ENCODE results near the gene CBL.
A peak's percentile ranks its signal among the peaks of the same experiment; 100 is the strongest.

CBL gene

GRCh38 chr11:119329320-119329719 lies 123.2 kb downstream of the CBL start:
- Histone ChIP-seq H2AFZ (ENCODE audit: low read depth, low read length) (no peak overlapping the region), H3K27me3 (ENCODE audit: insufficient read depth, low read length, poor library complexity) (peaks cover 6% of the 10 kb centered on the region), H3K9ac (ENCODE audit: low read depth, low read length) (no peak overlapping the region), H3K79me2 (ENCODE audit: insufficient read depth, low read length) (no peaks in the 10 kb centered on the region), H3K4me2 (ENCODE audit: insufficient read depth, low read length) (no peak overlapping the region), H4K20me1 (ENCODE audit: insufficient read depth, low read length) (no peaks in the 10 kb centered on the region), H3K36me3 (ENCODE audit: insufficient read depth, low read length) (no peaks in the 10 kb centered on the region), H3K27ac (ENCODE audit: low read length) (no peak overlapping the region), H3K4me1 (ENCODE audit: insufficient read depth, low read length) (peaks cover 7% of the 10 kb centered on the region), H3K9me3 (ENCODE audit: insufficient read depth, low read length, severe bottlenecking) (no peaks in the 10 kb centered on the region), H3K4me3 (ENCODE audit: low read depth in 1 of 2, low read length in 2 of 2) (no peak overlapping the region)
- ATAC-seq (ENCODE audit: insufficient read depth, low read depth) (no peak), DNase-seq (no peak)
- TF ChIP-seq EZH2 (IDR thresholded peaks at IDR 0.05; ENCODE audit: borderline replicate concordance, low read depth, low read length, severe bottlenecking) = no peak
- no peak for TF ChIP-seq CTCF (IDR thresholded peaks at IDR 0.05; ENCODE audit: borderline replicate concordance, extremely low read depth, low read length, poor library complexity, severe bottlenecking)

GRCh38 chr11:119330237-119330636 lies 124.1 kb downstream of the CBL start:
- Histone ChIP-seq H3K36me3 (ENCODE audit: insufficient read depth, low read length) (peaks cover under 1% of the 10 kb centered on the region; the same call in 1 of the 2 replicates), H3K9me3 (ENCODE audit: insufficient read depth, low read length, severe bottlenecking) (no peaks in the 10 kb centered on the region), H3K27me3 (ENCODE audit: insufficient read depth, low read length, poor library complexity) (peaks cover 6% of the 10 kb centered on the region), H3K9ac (ENCODE audit: low read depth, low read length) (no peak overlapping the region), H3K27ac (ENCODE audit: low read length) (no peak overlapping the region), H2AFZ (ENCODE audit: low read depth, low read length) (no peak overlapping the region), H4K20me1 (ENCODE audit: insufficient read depth, low read length) (peaks cover 3% of the 10 kb centered on the region; the same call in 1 of the 2 replicates), H3K4me3 (ENCODE audit: low read depth in 1 of 2, low read length in 2 of 2) (no peak overlapping the region), H3K4me2 (ENCODE audit: insufficient read depth, low read length) (no peak overlapping the region), H3K79me2 (ENCODE audit: insufficient read depth, low read length) (peaks cover 9% of the 10 kb centered on the region), H3K4me1 (ENCODE audit: insufficient read depth, low read length) (peaks cover 12% of the 10 kb centered on the region)
- TF ChIP-seq EZH2 (IDR thresholded peaks at IDR 0.05; ENCODE audit: borderline replicate concordance, low read depth, low read length, severe bottlenecking) (no peak), CTCF (IDR thresholded peaks at IDR 0.05; ENCODE audit: borderline replicate concordance, extremely low read depth, low read length, poor library complexity, severe bottlenecking) (no peak)
- ATAC-seq (ENCODE audit: insufficient read depth, low read depth) (no peak), DNase-seq (no peak)

- Histone ChIP-seq H3K4me2 (ENCODE audit: insufficient read depth, low read length) (no peak overlapping the region), H3K36me3 (ENCODE audit: insufficient read depth, low read length) (peaks cover 20% of the 10 kb centered on the region), H3K9ac (ENCODE audit: low read depth, low read length) (no peak overlapping the region), H3K9me3 (ENCODE audit: insufficient read depth, low read length, severe bottlenecking) (no peaks in the 10 kb centered on the region), H4K20me1 (ENCODE audit: insufficient read depth, low read length) (peaks cover 9% of the 10 kb centered on the region; the same call in 1 of the 2 replicates), H3K27ac (ENCODE audit: low read length) (no peak overlapping the region), H2AFZ (ENCODE audit: low read depth, low read length) (peak overlapping the region; percentile 38), H3K4me1 (ENCODE audit: insufficient read depth, low read length) (peaks cover 32% of the 10 kb centered on the region), H3K27me3 (ENCODE audit: insufficient read depth, low read length, poor library complexity) (peaks cover 6% of the 10 kb centered on the region), H3K79me2 (ENCODE audit: insufficient read depth, low read length) (peaks cover 27% of the 10 kb centered on the region), H3K4me3 (ENCODE audit: low read depth in 1 of 2, low read length in 2 of 2) (no peak overlapping the region)
- ATAC-seq (ENCODE audit: insufficient read depth, low read depth) = no peak
- TF ChIP-seq EZH2 (IDR thresholded peaks at IDR 0.05; ENCODE audit: borderline replicate concordance, low read depth, low read length, severe bottlenecking) = no peak
- no peak for TF ChIP-seq CTCF (IDR thresholded peaks at IDR 0.05; ENCODE audit: borderline replicate concordance, extremely low read depth, low read length, poor library complexity, severe bottlenecking)
- DNase-seq = no peak
Observed at GRCh38 chr11:119332111-119332765, 126.1 kb downstream of the CBL start.
